ENCODE measurements around the gene AGO4. TPM values are rescaled to one million over a fixed set of nuclear protein-coding genes. Genes with fewer than 3 reads are reported as not detected.

AGO4 gene
- total and polyA plus RNA-seq, 2 of the 8 experiments (the other 6 are each of a cell fraction or from before 2014, with no cell fraction given): 5.5 to 7.7 TPM

GRCh38 chr1:35870651-35871309 is 63.0 kb downstream of the AGO4 start:
- POLR2A ChIA-PET (ENCODE audit: partially characterized antibody): no interaction called here
- no peak for FAIRE-seq

More at GRCh38 chr1:35870651-35871309, 63.0 kb downstream of the AGO4 start:
- Histone ChIP-seq H3K4me3 (ENCODE audit: extremely low read depth in 1 of 4, insufficient read depth in 2 of 4, low read depth in 3 of 4, low read length in 4 of 4) (no peak overlapping the region), H3K9ac (replicated peaks in 1 of 4; ENCODE audit: extremely low read depth in 1 of 4, low read depth in 3 of 4, low read length in 3 of 4) (no peak overlapping the region), H3K4me2 (ENCODE audit: insufficient read depth in 1 of 2, low read depth in 2 of 2, low read length in 2 of 2) (no peak overlapping the region), H3K27me3 (replicated peaks in 1 of 4; ENCODE audit: control insufficient read depth in 3 of 4, extremely low read depth in 1 of 4, insufficient read depth in 3 of 4, low read length in 3 of 4) (no peaks in the 10 kb centered on the region), H4K5ac (ENCODE audit: insufficient read length, low read depth, low read length) (no peak overlapping the region), H3K23ac (ENCODE audit: insufficient read length) (no peak overlapping the region), H3K79me1 (ENCODE audit: low read depth, low read length) (no peaks in the 10 kb centered on the region), H2BK20ac (ENCODE audit: low read length) (no peak overlapping the region), H3K18ac (ENCODE audit: extremely low read depth, low read length) (no peak overlapping the region), H3K4ac (replicated peaks; ENCODE audit: insufficient read length, low read depth, low read length) (no peak overlapping the region), H3K4me1 (replicated peaks in 1 of 4; ENCODE audit: control insufficient read depth in 3 of 4, insufficient read depth in 4 of 4, low read length in 3 of 4) (no peaks in the 10 kb centered on the region), H2AFZ (ENCODE audit: low read length) (no peak overlapping the region), H3K27ac (ENCODE audit: low read depth, low read length) (no peak overlapping the region), H2BK5ac (ENCODE audit: low read depth, low read length) (no peak overlapping the region), H2BK15ac (ENCODE audit: low read length) (no peak overlapping the region), H4K91ac (replicated peaks; ENCODE audit: insufficient read length, low read length) (no peak overlapping the region), H3K23me2 (ENCODE audit: low read depth, low read length) (no peaks in the 10 kb centered on the region; the same call in 1 of the 2 replicates), H3K36me3 (ENCODE audit: control insufficient read depth in 2 of 4, insufficient read depth in 4 of 4, low read length in 3 of 4) (no peaks in the 10 kb centered on the region), H2BK120ac (replicated peaks; ENCODE audit: low read depth, low read length) (no peak overlapping the region), H4K20me1 (replicated peaks in 1 of 2; ENCODE audit: control insufficient read depth in 1 of 2, insufficient read depth in 2 of 2, low read length in 2 of 2) (no peaks in the 10 kb centered on the region), H3K56ac (replicated peaks; ENCODE audit: insufficient read length, low read depth, low read length) (no peak overlapping the region), H3K79me2 (ENCODE audit: control insufficient read depth in 1 of 2, insufficient read depth in 2 of 2, low read length in 2 of 2) (no peaks in the 10 kb centered on the region), H4K8ac (ENCODE audit: extremely low read depth, insufficient read depth, low read length) (no peak overlapping the region), H2BK12ac (ENCODE audit: low read depth, low read length) (no peak overlapping the region), H2AK5ac (ENCODE audit: low read depth, low read length) (no peak overlapping the region), H3K9me3 (ENCODE audit: insufficient read depth in 2 of 2, low read depth in 1 of 2, low read length in 1 of 2) (no peaks in the 10 kb centered on the region), H3K14ac (ENCODE audit: insufficient read length) (no peak overlapping the region)
- CTCF ChIA-PET (ENCODE audit: partially characterized antibody): interaction anchor here (1.6 kb wide), 1 partner anchor 12 kb away, joined by 5 read pairs; the partner anchor contains the start of gene AGO1
- TF ChIP-seq TAF1 (IDR thresholded peaks at IDR 0.05; ENCODE audit: low read depth, low read length) (no peak), MAX (IDR thresholded peaks at IDR 0.05) (no peak), CREB1 (IDR thresholded peaks at IDR 0.05) (no peak), ZNF274 (IDR thresholded peaks at IDR 0.05; ENCODE audit: borderline replicate concordance, extremely low read depth, low read length) (no peak), KDM5A (IDR thresholded peaks at IDR 0.05; ENCODE audit: low read length) (no peak), ATF2 (IDR thresholded peaks at IDR 0.05; ENCODE audit: low read length) (no peak), RFX5 (IDR thresholded peaks at IDR 0.05; ENCODE audit: borderline replicate concordance, low read depth, low read length) (no peak), CHD1 (IDR thresholded peaks at IDR 0.05; ENCODE audit: low read depth, low read length) (no peak), SP4 (IDR thresholded peaks at IDR 0.05; ENCODE audit: low read length) (no peak)
- WGBS, 2 experiments (ENCODE audit: extremely low coverage in 1 of 2, insufficient coverage in 1 of 2, insufficient read length in 1 of 2, insufficient replicate concordance in 2 of 2, low coverage in 1 of 2, low lambda C conversion rate in 2 of 2, missing lambda C conversion rate in 1 of 2): 81% methylated on average over 2 of the region's 2 CpGs; no CpG with 5 or more reads in 1 of the 2 experiments
- no peak for DNase-seq (ENCODE audit: low read depth in 1 of 2, low spot score in 2 of 2)

Data from H1 (cell line).